CD4-positive, alpha-beta T cell (primary cell): ENCODE data around the gene CRIM1. TPM values are rescaled to one million over a fixed set of nuclear protein-coding genes. Genes with fewer than 3 reads are reported as not detected.

Source experiments
- ATAC-seq: fragments of 200-7000 bp; cut with Tn5 transposase; one replicate; pipeline ENCODE4 v1.10.0; 2022; ENCODE audit warnings: mild to moderate bottlenecking; ENCODE audit not compliant: poor library complexity
- CTCF ChIA-PET: fragments of 350-600 bp; sonication (Branson Sonifier 250); formaldehyde crosslinking; loops from one replicate; lab custom pipeline; 2021; ENCODE audit warnings: antibody characterized with exemption, inconsistent platforms; lab: Charles Lee
- POLR2A ChIA-PET: fragments of 350-600 bp; sonication (Branson Sonifier 250); formaldehyde crosslinking; loops from one replicate; lab custom pipeline; 2021; ENCODE audit warnings: antibody characterized with exemption, inconsistent platforms; lab: Charles Lee
- DNase-seq, 14 experiments: peaks; one replicate each; pipeline ENCODE4 v3.0.0-alpha.2; 2013 to 2020; ENCODE audit warnings: mixed read lengths in 2 of 14
- H3K27ac ChIP-seq, 2 donors: one replicate each; pipeline versions ENCODE4 v1.5.1 to v1.7.0; 2013; ENCODE audit warnings: low read length in 2 of 2, low read depth in 1 of 2, mild to moderate bottlenecking in 1 of 2
- H3K27me3 ChIP-seq, 2 experiments: 1 replicate in 1 of 2; 2 replicates in 1 of 2; pipeline versions ENCODE4 v1.6.1 to v1.7.0; 2013; ENCODE audit warnings: low read length in 2 of 2, control low read depth in 1 of 2, mild to moderate bottlenecking in 1 of 2, moderate library complexity in 1 of 2; ENCODE audit not compliant: insufficient read depth in 2 of 2, control insufficient read depth in 1 of 2
- H3K36me3 ChIP-seq: one replicate; pipeline ENCODE4 v1.6.1; 2013; ENCODE audit warnings: low read length, control low read depth; ENCODE audit not compliant: insufficient read depth
- H3K4me1 ChIP-seq: one replicate; pipeline ENCODE4 v1.6.1; 2013; ENCODE audit warnings: low read length, control low read depth; ENCODE audit not compliant: insufficient read depth
- H3K4me3 ChIP-seq: one replicate; pipeline ENCODE4 v1.5.1; 2013; ENCODE audit warnings: mild to moderate bottlenecking, low read length, moderate library complexity
- H3K9me3 ChIP-seq, 2 experiments: 1 replicate in 1 of 2; 2 replicates in 1 of 2; pipeline versions ENCODE4 v1.6.1 to v1.7.0; 2013; ENCODE audit warnings: low read length in 2 of 2, mild to moderate bottlenecking in 2 of 2, control low read depth in 1 of 2, moderate library complexity in 1 of 2; ENCODE audit not compliant: control insufficient read depth in 1 of 2, insufficient read depth in 1 of 2
- H3K27ac Mint-ChIP-seq: one replicate; pipeline ENCODE4 v1.8.0; 2020; ENCODE audit warnings: mixed read lengths
- H3K27me3 Mint-ChIP-seq: one replicate; pipeline ENCODE4 v1.8.0; 2021; ENCODE audit warnings: mixed read lengths
- H3K36me3 Mint-ChIP-seq: one replicate; pipeline ENCODE4 v1.8.0; 2021; ENCODE audit warnings: low read depth, mixed read lengths
- H3K4me1 Mint-ChIP-seq: one replicate; pipeline ENCODE4 v1.8.0; 2021; ENCODE audit warnings: low read depth, mixed read lengths
- H3K4me3 Mint-ChIP-seq: one replicate; pipeline ENCODE4 v1.8.0; 2020; ENCODE audit warnings: mild to moderate bottlenecking, mixed read lengths
- H3K9me3 Mint-ChIP-seq: one replicate; pipeline ENCODE4 v1.8.0; 2020; ENCODE audit warnings: mixed read lengths
- intact Hi-C, 2 experiments: fragments of 100-400 bp; cut with DNase I in 1 of 2; cut with micrococcal nuclease in 1 of 2; formaldehyde crosslinking; loops; one replicate each; pipeline versions ENCODE4 v1.15.1 to v1.9.0; 2023 to 2025; cut with DNase I, micrococcal nuclease
- total RNA-seq, 174 experiments: library from RNA in 2 of 174; stranded (reverse) in 2 of 174; gene quantifications; one replicate each; pipeline ENCODE4 v1.2.3 and lab custom pipeline; 2021 to 2026
- TF ChIP-seq, protein P1 (sequence below): fragments of 200-600 bp; IDR thresholded peaks from one replicate; pipeline ENCODE4 v1.8.0; 2022; ENCODE audit warnings: antibody characterized with exemption, mild to moderate bottlenecking

Gene CRIM1
- total RNA-seq, 2 experiments from 2014 or later, result 1.1 to 1.7 TPM

DNA sequence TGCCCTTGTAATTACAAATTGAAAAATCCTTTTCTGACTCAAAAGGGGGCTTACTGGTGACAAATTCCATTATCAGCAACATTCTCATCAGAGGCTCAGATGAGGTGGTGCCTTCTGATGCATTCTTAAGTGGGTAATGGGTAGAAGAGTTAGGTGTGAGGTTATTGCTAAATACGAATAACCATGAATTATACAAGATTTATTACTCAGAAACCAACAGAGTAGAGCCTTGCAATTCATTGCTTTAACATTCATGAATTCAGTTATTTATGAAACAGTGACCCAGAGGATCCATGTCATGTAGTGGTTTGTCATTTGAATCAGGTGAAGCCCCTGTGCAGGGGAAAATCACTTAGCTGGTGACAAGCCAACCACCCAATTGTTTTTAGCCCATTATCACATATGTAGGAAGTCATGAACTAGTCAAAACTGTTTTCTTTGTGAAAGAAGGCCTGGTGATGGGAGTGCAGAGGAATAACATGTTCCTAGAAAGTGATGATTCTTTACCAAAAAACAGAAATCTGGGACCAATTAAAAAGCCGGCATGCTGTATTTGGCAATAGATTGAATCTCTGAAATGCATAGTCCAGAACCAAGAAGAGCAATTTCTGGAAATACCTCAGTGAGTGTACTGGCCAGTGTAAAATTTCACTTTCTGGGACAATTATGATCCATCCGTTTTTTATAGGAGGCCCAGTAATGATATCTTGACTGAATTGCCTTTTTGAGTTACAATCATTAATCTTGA is 70.2 kb downstream of the CRIM1 start:
- H3K9me3 ChIP-seq, result no peaks in the 10 kb centered on the region
- no peaks in the 10 kb centered on the region for H3K36me3 Mint-ChIP-seq
- no peak overlapping the region for H3K4me3 Mint-ChIP-seq
- H3K4me3 ChIP-seq, result no peak overlapping the region
- DNase-seq (no peak), ATAC-seq (no peak)
- CTCF ChIA-PET, result no interaction called here
- no peak overlapping the region for H3K27ac Mint-ChIP-seq
- intact Hi-C loops, result no loop called here
- H3K27me3 ChIP-seq, result no peaks in the 10 kb centered on the region
- POLR2A ChIA-PET, result no interaction called here
- TF ChIP-seq, protein P1, sequence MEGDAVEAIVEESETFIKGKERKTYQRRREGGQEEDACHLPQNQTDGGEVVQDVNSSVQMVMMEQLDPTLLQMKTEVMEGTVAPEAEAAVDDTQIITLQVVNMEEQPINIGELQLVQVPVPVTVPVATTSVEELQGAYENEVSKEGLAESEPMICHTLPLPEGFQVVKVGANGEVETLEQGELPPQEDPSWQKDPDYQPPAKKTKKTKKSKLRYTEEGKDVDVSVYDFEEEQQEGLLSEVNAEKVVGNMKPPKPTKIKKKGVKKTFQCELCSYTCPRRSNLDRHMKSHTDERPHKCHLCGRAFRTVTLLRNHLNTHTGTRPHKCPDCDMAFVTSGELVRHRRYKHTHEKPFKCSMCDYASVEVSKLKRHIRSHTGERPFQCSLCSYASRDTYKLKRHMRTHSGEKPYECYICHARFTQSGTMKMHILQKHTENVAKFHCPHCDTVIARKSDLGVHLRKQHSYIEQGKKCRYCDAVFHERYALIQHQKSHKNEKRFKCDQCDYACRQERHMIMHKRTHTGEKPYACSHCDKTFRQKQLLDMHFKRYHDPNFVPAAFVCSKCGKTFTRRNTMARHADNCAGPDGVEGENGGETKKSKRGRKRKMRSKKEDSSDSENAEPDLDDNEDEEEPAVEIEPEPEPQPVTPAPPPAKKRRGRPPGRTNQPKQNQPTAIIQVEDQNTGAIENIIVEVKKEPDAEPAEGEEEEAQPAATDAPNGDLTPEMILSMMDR, result no peak
- H3K9me3 Mint-ChIP-seq, result no peaks in the 10 kb centered on the region
- H3K27me3 Mint-ChIP-seq, result no peaks in the 10 kb centered on the region
- no peaks in the 10 kb centered on the region for H3K4me1 ChIP-seq
- H3K27ac ChIP-seq, result no peak overlapping the region
- H3K4me1 Mint-ChIP-seq, result no peaks in the 10 kb centered on the region
- H3K36me3 ChIP-seq, result no peaks in the 10 kb centered on the region

DNA sequence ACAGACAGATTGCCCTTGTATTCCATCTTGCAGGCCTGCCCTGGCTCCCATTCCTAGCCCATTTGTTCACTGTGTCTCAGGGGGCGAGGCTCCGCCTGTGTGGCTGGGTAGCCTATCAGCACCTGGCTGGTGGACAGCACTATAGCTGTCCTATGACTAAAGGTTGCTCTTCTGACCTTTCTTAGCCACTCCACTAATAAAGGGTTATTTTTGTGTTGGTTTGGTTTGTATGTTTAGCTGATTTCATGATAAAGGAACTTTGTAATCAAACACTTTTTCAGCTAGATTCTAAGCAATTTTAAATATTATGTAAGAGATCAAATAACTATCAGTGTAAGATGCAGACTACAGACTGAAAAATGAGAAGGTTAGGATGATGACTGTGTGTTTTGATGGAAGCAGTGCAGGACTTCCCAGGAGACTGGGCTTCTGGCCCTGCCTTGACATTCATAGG is 72.2 kb downstream of the CRIM1 start:
- no peak overlapping the region for H3K4me3 Mint-ChIP-seq
- intact Hi-C loops, result no loop called here
- no peak overlapping the region for H3K27ac Mint-ChIP-seq
- Histone ChIP-seq H3K27ac (no peak overlapping the region), H3K4me1 (no peaks in the 10 kb centered on the region), H3K36me3 (no peaks in the 10 kb centered on the region), H3K9me3 (no peaks in the 10 kb centered on the region), H3K4me3 (no peak overlapping the region), H3K27me3 (no peaks in the 10 kb centered on the region)
- CTCF ChIA-PET, result no interaction called here
- DNase-seq (no peak), ATAC-seq (no peak)
- H3K9me3 Mint-ChIP-seq, result no peaks in the 10 kb centered on the region
- no peaks in the 10 kb centered on the region for H3K4me1 Mint-ChIP-seq
- TF ChIP-seq, protein P1, result no peak
- H3K36me3 Mint-ChIP-seq, result no peaks in the 10 kb centered on the region
- POLR2A ChIA-PET, result no interaction called here
- no peaks in the 10 kb centered on the region for H3K27me3 Mint-ChIP-seq

DNA sequence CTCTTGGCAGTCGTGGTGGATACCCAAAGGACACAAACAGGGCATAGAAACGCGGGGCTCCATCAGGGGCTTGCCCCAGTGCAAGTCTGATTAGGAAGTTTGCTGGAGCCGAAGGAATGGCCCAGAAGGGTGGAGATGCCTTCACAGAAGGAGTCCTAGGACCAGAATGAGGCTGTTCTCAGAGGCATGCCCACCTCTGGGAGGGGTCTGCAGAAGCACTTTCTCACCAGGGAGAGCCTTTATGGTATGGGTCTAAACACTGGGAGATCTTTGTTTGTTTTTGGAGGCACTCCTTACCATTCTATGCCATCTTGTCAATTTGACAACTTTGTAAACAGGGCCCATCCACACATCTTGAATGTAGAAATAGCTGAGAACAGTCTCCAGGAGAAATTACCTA is 75.0 kb downstream of the CRIM1 start:
- ChIA-PET POLR2A (no interaction called here), CTCF (no interaction called here)
- Mint-ChIP-seq H3K4me1 (no peaks in the 10 kb centered on the region), H3K27ac (no peak overlapping the region), H3K36me3 (no peaks in the 10 kb centered on the region), H3K27me3 (no peaks in the 10 kb centered on the region), H3K9me3 (no peaks in the 10 kb centered on the region), H3K4me3 (no peak overlapping the region)
- Histone ChIP-seq H3K36me3 (no peaks in the 10 kb centered on the region), H3K9me3 (no peaks in the 10 kb centered on the region), H3K4me3 (no peak overlapping the region), H3K27me3 (no peaks in the 10 kb centered on the region), H3K27ac (no peak overlapping the region), H3K4me1 (no peaks in the 10 kb centered on the region)
- DNase-seq, result no peak
- no peak for ATAC-seq
- TF ChIP-seq, protein P1, result no peak
- intact Hi-C loops, result no loop called here
